Measurements from ENCODE around the gene ZBTB4. TPM values are rescaled to one million over a fixed set of nuclear protein-coding genes. Genes with fewer than 3 reads are reported as not detected.

ZBTB4 gene
- total RNA-seq, 1 experiment from 2014 or later, result 17.1 TPM

DNA sequence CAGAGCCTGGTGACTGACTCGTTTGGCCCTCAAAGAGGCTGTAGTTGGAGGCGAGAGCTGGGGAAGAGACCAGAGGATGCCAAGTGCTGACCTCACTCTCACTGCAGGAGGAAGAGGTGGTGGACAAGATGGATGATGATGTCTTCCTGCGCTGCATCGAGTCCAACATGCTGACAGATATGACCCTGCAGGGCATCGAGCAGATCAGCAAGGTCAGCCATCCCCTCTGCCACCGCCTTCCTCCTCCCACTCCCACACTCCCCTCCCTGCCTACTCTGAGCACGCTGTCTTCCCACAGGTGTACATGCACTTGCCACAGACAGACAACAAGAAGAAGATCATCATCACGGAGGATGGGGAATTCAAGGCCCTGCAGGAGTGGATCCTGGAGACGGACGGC is 31.7 kb upstream of the ZBTB4 start:
- RAD21 ChIA-PET (ENCODE audit: low non-redundant PET in 1 of 2, low total read pairs in 2 of 2, uncharacterized antibody in 2 of 2, unreplicated experiment in 2 of 2), result no interaction called here
- no peak for ATAC-seq
- TF ChIP-seq RAD21 (IDR thresholded peaks at IDR 0.05; ENCODE audit: low read depth), result no peak
- peak; percentile 15; the same call in 1 of the 2 replicates for TF ChIP-seq POLR2AphosphoS5 (IDR thresholded peaks at IDR 0.05; ENCODE audit: low read depth, low read length)
- no peak for TF ChIP-seq FOSL1 (IDR thresholded peaks at IDR 0.05; ENCODE audit: low read depth)
- no peak overlapping the region for H2AFZ ChIP-seq (ENCODE audit: low read depth, low read length, poor library complexity, severe bottlenecking)
- H3K4me3 ChIP-seq (replicated peaks in 1 of 2; ENCODE audit: low read depth in 1 of 2, low read length in 2 of 2), result no peak overlapping the region
- POLR2A ChIA-PET, result no interaction called here
- H3K36me3 ChIP-seq (ENCODE audit: control insufficient read depth in 1 of 2, insufficient read depth in 2 of 2, low read length in 2 of 2), result peaks cover 51 to 79% of the 10 kb centered on the region in 2 experiments
- DNase-seq (ENCODE audit: low read depth, low spot score), result no peak
- no peaks in the 10 kb centered on the region for H4K20me1 ChIP-seq (ENCODE audit: insufficient read depth)
- BruUV-seq (replicated peaks), result no TSS peak
- no peak overlapping the region for H3K27ac ChIP-seq (ENCODE audit: low read depth, low read length)
- H3K9ac ChIP-seq (ENCODE audit: low read length), result no peak overlapping the region
- no peaks in the 10 kb centered on the region for H3K9me2 ChIP-seq (ENCODE audit: insufficient read depth)
- H3K27me3 ChIP-seq (ENCODE audit: insufficient read depth, low read length), result no peaks in the 10 kb centered on the region
- CTCF ChIA-PET, result no interaction called here
- H3K79me2 ChIP-seq (ENCODE audit: insufficient read depth, low read length), result peaks cover 13% of the 10 kb centered on the region; the same call in 1 of the 2 replicates
- intact Hi-C loops (cut with micrococcal nuclease), result loop anchor here (5.0 kb wide), 1 partner anchor 176 kb away; the partner anchor contains the start of genes TP53 and WRAP53
- H3K4me1 ChIP-seq (ENCODE audit: control insufficient read depth in 1 of 2, insufficient read depth in 2 of 2, low read length in 2 of 2), result no peaks in the 10 kb centered on the region
- no peaks in the 10 kb centered on the region for H3K9me3 ChIP-seq (ENCODE audit: control insufficient read depth in 1 of 2, insufficient read depth in 1 of 2, low read depth in 1 of 2, low read length in 2 of 2)
- H3K4me2 ChIP-seq (ENCODE audit: low read length), result no peak overlapping the region

DNA sequence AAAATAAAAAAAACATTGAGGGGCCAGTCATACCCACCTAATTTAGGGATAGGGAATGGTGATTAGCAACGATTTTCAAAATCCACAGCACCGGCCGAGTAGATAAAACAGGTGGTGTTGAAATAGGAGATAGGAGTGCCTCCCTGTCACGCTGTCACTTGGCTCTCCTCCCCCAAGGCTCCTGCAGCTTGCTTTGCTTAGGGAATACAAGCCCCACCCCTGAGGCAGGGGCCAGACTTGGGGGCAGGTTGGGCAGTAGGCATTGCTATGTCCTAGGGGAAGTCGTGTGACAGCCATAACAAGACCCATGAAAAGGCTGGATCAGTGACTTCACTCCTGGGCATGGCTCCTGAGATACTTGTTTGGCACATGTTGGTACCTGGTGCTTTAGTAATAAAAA is 30.5 kb upstream of the ZBTB4 start:
- Histone ChIP-seq H3K27me3 (ENCODE audit: insufficient read depth, low read length) (no peaks in the 10 kb centered on the region), H4K20me1 (ENCODE audit: insufficient read depth) (no peaks in the 10 kb centered on the region), H3K9me2 (ENCODE audit: insufficient read depth) (no peaks in the 10 kb centered on the region), H2AFZ (ENCODE audit: low read depth, low read length, poor library complexity, severe bottlenecking) (no peak overlapping the region), H3K4me1 (ENCODE audit: control insufficient read depth in 1 of 2, insufficient read depth in 2 of 2, low read length in 2 of 2) (no peaks in the 10 kb centered on the region), H3K36me3 (ENCODE audit: control insufficient read depth in 1 of 2, insufficient read depth in 2 of 2, low read length in 2 of 2) (peaks cover 59 to 84% of the 10 kb centered on the region in 2 experiments), H3K9me3 (ENCODE audit: control insufficient read depth in 1 of 2, insufficient read depth in 1 of 2, low read depth in 1 of 2, low read length in 2 of 2) (no peaks in the 10 kb centered on the region), H3K27ac (ENCODE audit: low read depth, low read length) (no peak overlapping the region), H3K4me3 (replicated peaks in 1 of 2; ENCODE audit: low read depth in 1 of 2, low read length in 2 of 2) (no peak overlapping the region), H3K79me2 (ENCODE audit: insufficient read depth, low read length) (peaks cover 13% of the 10 kb centered on the region; the same call in 1 of the 2 replicates), H3K9ac (ENCODE audit: low read length) (no peak overlapping the region), H3K4me2 (ENCODE audit: low read length) (no peak overlapping the region)
- intact Hi-C loops (cut with micrococcal nuclease), result loop anchor here (5.0 kb wide), 1 partner anchor 177 kb away; the partner anchor contains the start of genes TP53 and WRAP53
- ATAC-seq (no peak), DNase-seq (ENCODE audit: low read depth, low spot score) (no peak)
- POLR2A ChIA-PET, result no interaction called here
- TF ChIP-seq EGR1 (IDR thresholded peaks at IDR 0.05; ENCODE audit: low read depth) (no peak), EZH2phosphoT487 (IDR thresholded peaks at IDR 0.05; ENCODE audit: borderline replicate concordance) (no peak), CEBPB (IDR thresholded peaks at IDR 0.05; ENCODE audit: low read depth) (no peak), POLR2A (IDR thresholded peaks at IDR 0.05; ENCODE audit: borderline replicate concordance, extremely low read depth, insufficient read depth, insufficient read length) (no peak)
- TF ChIP-seq, protein P1, sequence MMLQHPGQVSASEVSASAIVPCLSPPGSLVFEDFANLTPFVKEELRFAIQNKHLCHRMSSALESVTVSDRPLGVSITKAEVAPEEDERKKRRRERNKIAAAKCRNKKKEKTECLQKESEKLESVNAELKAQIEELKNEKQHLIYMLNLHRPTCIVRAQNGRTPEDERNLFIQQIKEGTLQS (IDR thresholded peaks at IDR 0.05), result no peak
- TF ChIP-seq, protein P2, sequence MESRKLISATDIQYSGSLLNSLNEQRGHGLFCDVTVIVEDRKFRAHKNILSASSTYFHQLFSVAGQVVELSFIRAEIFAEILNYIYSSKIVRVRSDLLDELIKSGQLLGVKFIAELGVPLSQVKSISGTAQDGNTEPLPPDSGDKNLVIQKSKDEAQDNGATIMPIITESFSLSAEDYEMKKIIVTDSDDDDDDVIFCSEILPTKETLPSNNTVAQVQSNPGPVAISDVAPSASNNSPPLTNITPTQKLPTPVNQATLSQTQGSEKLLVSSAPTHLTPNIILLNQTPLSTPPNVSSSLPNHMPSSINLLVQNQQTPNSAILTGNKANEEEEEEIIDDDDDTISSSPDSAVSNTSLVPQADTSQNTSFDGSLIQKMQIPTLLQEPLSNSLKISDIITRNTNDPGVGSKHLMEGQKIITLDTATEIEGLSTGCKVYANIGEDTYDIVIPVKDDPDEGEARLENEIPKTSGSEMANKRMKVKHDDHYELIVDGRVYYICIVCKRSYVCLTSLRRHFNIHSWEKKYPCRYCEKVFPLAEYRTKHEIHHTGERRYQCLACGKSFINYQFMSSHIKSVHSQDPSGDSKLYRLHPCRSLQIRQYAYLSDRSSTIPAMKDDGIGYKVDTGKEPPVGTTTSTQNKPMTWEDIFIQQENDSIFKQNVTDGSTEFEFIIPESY (IDR thresholded peaks at IDR 0.05; ENCODE audit: extremely low read depth, insufficient replicate concordance, low read length), result no peak
- TF ChIP-seq, protein P3, sequence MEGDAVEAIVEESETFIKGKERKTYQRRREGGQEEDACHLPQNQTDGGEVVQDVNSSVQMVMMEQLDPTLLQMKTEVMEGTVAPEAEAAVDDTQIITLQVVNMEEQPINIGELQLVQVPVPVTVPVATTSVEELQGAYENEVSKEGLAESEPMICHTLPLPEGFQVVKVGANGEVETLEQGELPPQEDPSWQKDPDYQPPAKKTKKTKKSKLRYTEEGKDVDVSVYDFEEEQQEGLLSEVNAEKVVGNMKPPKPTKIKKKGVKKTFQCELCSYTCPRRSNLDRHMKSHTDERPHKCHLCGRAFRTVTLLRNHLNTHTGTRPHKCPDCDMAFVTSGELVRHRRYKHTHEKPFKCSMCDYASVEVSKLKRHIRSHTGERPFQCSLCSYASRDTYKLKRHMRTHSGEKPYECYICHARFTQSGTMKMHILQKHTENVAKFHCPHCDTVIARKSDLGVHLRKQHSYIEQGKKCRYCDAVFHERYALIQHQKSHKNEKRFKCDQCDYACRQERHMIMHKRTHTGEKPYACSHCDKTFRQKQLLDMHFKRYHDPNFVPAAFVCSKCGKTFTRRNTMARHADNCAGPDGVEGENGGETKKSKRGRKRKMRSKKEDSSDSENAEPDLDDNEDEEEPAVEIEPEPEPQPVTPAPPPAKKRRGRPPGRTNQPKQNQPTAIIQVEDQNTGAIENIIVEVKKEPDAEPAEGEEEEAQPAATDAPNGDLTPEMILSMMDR (IDR thresholded peaks at IDR 0.05 in 2 of 3, conservative IDR thresholded peaks at IDR 0.05 in 1 of 3; ENCODE audit: borderline replicate concordance in 1 of 3, insufficient read depth in 1 of 3, low read depth in 2 of 3, low read length in 2 of 3), result no peak
- TF ChIP-seq, protein P4, sequence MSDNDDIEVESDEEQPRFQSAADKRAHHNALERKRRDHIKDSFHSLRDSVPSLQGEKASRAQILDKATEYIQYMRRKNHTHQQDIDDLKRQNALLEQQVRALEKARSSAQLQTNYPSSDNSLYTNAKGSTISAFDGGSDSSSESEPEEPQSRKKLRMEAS (IDR thresholded peaks at IDR 0.05), result no peak
- RAD21 ChIA-PET (ENCODE audit: low non-redundant PET in 1 of 2, low total read pairs in 2 of 2, uncharacterized antibody in 2 of 2, unreplicated experiment in 2 of 2), result no interaction called here
- CTCF ChIA-PET, result no interaction called here
- BruUV-seq (replicated peaks), result no TSS peak

Data from HCT116 (cell line).